ENCODE data around the gene DNM2. TPM values are rescaled to one million over a fixed set of nuclear protein-coding genes. Genes with fewer than 3 reads are reported as not detected.
A peak's percentile ranks its signal among the peaks of the same experiment; 100 is the strongest.

The DNM2 gene
- total and polyA plus RNA-seq, 3 donors from 2014 or later = 166 to 274 (median 226) TPM

DNA sequence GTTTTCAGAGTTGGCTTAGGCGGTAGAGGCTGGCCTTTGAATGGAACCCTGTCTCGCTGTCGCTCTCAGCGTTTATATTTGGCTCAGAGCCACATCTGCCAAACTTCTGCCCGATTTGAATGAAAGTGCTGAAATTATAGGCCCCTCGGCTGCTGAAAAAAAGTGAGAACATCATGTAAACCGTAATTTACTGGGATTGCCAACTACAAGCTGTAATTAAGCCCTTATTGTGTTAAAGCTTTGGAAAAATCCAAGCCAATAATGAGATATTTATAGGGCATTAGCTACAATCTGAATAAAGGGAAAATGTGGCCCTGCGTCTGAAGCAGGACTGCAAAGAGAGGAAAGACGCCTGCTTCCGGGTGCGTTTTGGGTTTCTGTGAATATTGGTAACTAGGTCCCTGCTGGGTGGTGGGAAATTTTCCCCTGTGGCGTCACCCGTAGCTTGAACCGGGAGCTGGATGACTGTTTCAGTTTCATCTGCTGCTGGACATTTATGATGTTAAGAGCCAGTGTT is 9.9 kb downstream of the DNM2 start:
- no peaks in the 10 kb centered on the region for H3K27me3 ChIP-seq
- no peaks in the 10 kb centered on the region for H3K9me3 ChIP-seq
- intact Hi-C loops (cut with DNase I; ENCODE audit: low total_unique reads) = no loop called here
- no peak overlapping the region for H3K4me3 ChIP-seq
- DNase-seq = no peak
- peaks cover 35% of the 10 kb centered on the region for H3K4me1 ChIP-seq
- no peak for TF ChIP-seq CTCF (IDR thresholded peaks at IDR 0.05)
- no peak for TF ChIP-seq POLR2A (IDR thresholded peaks at IDR 0.05)
- no peaks in the 10 kb centered on the region for H3K36me3 ChIP-seq (ENCODE audit: low read depth, missing control alignments)
- WGBS, 2 donors = 30 to 46% methylated on average over 14 of the region's 14 CpGs
- peak overlapping the region; percentile 57 to 86 for H3K27ac ChIP-seq

GRCh38 chr19:10729411-10729810 is 11.5 kb downstream of the DNM2 start:
- intact Hi-C loops (cut with DNase I; ENCODE audit: low total_unique reads) = no loop called here
- TF ChIP-seq POLR2A (IDR thresholded peaks at IDR 0.05) (no peak), CTCF (IDR thresholded peaks at IDR 0.05) (no peak)
- H3K36me3 ChIP-seq (ENCODE audit: low read depth, missing control alignments) = no peaks in the 10 kb centered on the region
- no peaks in the 10 kb centered on the region for H3K9me3 ChIP-seq
- H3K4me3 ChIP-seq = no peak overlapping the region
- H3K27ac ChIP-seq = no peak overlapping the region
- no peak for DNase-seq
- no peaks in the 10 kb centered on the region for H3K27me3 ChIP-seq
- WGBS, 2 donors = 90 to 95% methylated on average over 7 to 14 of the region's 14 CpGs
- H3K4me1 ChIP-seq = peaks cover 36% of the 10 kb centered on the region

DNA sequence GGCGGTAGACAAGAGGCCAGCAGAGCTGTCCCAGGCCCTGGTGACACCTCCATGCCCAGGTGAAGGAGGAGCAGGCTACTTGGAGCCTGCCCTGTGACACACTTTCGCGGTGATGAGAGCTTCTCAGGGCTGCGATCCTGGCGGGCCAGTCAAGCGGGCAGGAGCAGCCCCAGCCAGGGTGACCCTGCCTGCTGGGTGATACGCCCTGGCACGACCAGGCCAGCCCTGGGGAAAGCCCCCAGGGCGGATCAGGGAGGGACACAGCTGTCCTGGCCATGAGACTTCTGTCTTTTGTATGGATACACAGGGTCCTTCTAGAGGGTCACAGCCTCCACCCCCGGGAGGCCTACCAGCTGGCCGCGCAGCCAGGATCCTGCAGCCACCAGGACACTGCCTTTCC is 13.1 kb downstream of the DNM2 start:
- intact Hi-C loops (cut with DNase I; ENCODE audit: low total_unique reads) = no loop called here
- Histone ChIP-seq H3K9me3 (no peaks in the 10 kb centered on the region), H3K4me3 (no peak overlapping the region), H3K27me3 (no peaks in the 10 kb centered on the region), H3K36me3 (ENCODE audit: low read depth, missing control alignments) (no peaks in the 10 kb centered on the region), H3K4me1 (peaks cover 29% of the 10 kb centered on the region), H3K27ac (peak overlapping the region in 1 of 2 donors; percentile 41)
- DNase-seq = no peak
- TF ChIP-seq CTCF (IDR thresholded peaks at IDR 0.05) (no peak), POLR2A (IDR thresholded peaks at IDR 0.05) (no peak)
- 75 to 77% methylated on average over 7 to 12 of the region's 12 CpGs for WGBS, 2 donors

DNA sequence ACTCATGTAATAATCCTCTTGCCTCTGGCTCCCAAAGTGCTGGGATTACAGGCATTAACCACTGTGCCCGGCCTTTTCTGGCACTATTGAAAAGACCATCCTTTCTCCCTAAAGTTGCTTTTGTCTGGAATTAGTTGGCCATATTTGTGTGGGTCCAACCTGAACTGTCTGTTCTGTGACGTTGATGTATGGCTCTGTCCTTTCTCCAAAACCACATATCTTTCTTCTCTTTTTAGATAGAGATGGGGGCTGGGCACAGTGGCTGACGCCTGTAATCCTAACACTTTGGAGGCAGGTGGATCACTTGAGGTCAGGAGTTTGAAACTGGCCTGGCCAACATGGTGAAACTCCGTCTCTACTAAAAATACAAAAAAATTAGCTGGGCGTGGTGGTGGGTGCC is 17.9 kb downstream of the DNM2 start:
- H3K36me3 ChIP-seq (ENCODE audit: low read depth, missing control alignments) = no peaks in the 10 kb centered on the region
- H3K4me1 ChIP-seq = peaks cover 10% of the 10 kb centered on the region
- WGBS, 2 donors = 80 to 86% methylated on average over 5 of the region's 5 CpGs
- no peaks in the 10 kb centered on the region for H3K9me3 ChIP-seq
- no peak for TF ChIP-seq POLR2A (IDR thresholded peaks at IDR 0.05)
- no peak for TF ChIP-seq CTCF (IDR thresholded peaks at IDR 0.05)
- H3K27ac ChIP-seq = no peak overlapping the region
- no peak for DNase-seq
- H3K27me3 ChIP-seq = no peaks in the 10 kb centered on the region
- intact Hi-C loops (cut with DNase I; ENCODE audit: low total_unique reads) = no loop called here
- H3K4me3 ChIP-seq = no peak overlapping the region

GRCh38 chr19:10736189-10736588 is 18.3 kb downstream of the DNM2 start:
- intact Hi-C loops (cut with DNase I; ENCODE audit: low total_unique reads) = no loop called here

More at GRCh38 chr19:10736189-10736588, 18.3 kb downstream of the DNM2 start:
- Histone ChIP-seq H3K27ac (no peak overlapping the region), H3K4me1 (peaks cover 10% of the 10 kb centered on the region), H3K9me3 (no peaks in the 10 kb centered on the region), H3K27me3 (no peaks in the 10 kb centered on the region), H3K36me3 (ENCODE audit: low read depth, missing control alignments) (no peaks in the 10 kb centered on the region), H3K4me3 (no peak overlapping the region)
- 85 to 95% methylated on average over 6 of the region's 6 CpGs for WGBS, 2 donors
- TF ChIP-seq CTCF (IDR thresholded peaks at IDR 0.05) (no peak), POLR2A (IDR thresholded peaks at IDR 0.05) (no peak)
- DNase-seq = no peak

Measured in testis (tissue), 3 donors.